Gastrocnemius medialis (tissue), 4 donors: Measurements from ENCODE around the gene AK5.

Source experiments
- POLR2A ChIP-seq, 2 donors: fragments of 450-650 bp; IDR thresholded peaks; one replicate each; pipeline ENCODE4 v1.6.1; 2017; ENCODE audit warnings: antibody characterized with exemption in 2 of 2, mild to moderate bottlenecking in 2 of 2, moderate library complexity in 2 of 2
- TF ChIP-seq, protein P1 (sequence below), 5 experiments: fragments of 450-650 bp in 3 of 5; fragments of 200-600 bp in 2 of 5; sonication (generic) in 2 of 5; IDR thresholded peaks in 4 of 5; conservative IDR thresholded peaks in 1 of 5; 1 replicate in 4 of 5; 2 replicates in 1 of 5; pipeline ENCODE4 v1.5.1; 2016 to 2019; ENCODE audit warnings: antibody characterized with exemption in 5 of 5, mild to moderate bottlenecking in 3 of 5, moderate library complexity in 3 of 5

DNA sequence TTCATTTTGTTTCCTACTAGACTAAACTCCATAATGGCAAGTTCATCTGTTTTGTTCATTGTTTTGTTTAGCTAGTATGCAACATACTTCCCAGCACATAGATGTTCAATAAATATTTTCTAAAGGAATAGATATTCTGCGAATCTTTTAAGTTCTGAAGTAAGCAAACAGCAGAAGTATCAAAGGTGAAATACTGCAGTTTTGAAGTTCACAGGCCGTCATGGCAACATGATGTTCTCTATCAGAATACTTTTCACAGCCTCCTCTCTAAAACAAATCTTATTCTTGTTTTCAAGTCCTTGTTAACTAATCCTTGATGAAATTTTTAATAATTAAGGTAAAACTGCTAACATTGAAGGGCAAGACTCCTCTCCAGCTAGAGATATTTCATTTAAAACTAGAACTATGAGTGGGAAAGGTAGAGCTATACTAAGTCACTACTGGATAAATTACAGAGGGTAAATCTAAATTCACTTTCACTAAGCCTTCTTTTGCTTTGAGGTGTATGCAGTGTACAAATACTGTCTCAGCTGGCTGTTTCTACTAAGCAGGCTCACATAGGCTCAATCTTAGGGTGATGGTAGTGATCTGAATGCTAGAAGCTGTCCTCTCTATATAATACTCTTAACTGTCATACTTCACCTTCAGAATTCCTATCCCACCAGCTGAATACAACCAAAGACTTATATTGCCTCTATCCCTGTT lies 303.9 kb downstream of the AK5 start:
- TF ChIP-seq, protein P1, sequence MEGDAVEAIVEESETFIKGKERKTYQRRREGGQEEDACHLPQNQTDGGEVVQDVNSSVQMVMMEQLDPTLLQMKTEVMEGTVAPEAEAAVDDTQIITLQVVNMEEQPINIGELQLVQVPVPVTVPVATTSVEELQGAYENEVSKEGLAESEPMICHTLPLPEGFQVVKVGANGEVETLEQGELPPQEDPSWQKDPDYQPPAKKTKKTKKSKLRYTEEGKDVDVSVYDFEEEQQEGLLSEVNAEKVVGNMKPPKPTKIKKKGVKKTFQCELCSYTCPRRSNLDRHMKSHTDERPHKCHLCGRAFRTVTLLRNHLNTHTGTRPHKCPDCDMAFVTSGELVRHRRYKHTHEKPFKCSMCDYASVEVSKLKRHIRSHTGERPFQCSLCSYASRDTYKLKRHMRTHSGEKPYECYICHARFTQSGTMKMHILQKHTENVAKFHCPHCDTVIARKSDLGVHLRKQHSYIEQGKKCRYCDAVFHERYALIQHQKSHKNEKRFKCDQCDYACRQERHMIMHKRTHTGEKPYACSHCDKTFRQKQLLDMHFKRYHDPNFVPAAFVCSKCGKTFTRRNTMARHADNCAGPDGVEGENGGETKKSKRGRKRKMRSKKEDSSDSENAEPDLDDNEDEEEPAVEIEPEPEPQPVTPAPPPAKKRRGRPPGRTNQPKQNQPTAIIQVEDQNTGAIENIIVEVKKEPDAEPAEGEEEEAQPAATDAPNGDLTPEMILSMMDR (IDR thresholded peaks at IDR 0.05 in 4 of 5, conservative IDR thresholded peaks at IDR 0.05 in 1 of 5): no peak
- TF ChIP-seq POLR2A (IDR thresholded peaks at IDR 0.05): no peak
